ENCODE measurements around the gene CSF3. TPM values are rescaled to one million over a fixed set of nuclear protein-coding genes. Genes with fewer than 3 reads are reported as not detected.

The CSF3 gene
- total and polyA plus RNA-seq, 2 of the 13 experiments (the other 11 are each of a cell fraction or from before 2014, with no cell fraction given) = 0.09 TPM; not detected in 1

DNA sequence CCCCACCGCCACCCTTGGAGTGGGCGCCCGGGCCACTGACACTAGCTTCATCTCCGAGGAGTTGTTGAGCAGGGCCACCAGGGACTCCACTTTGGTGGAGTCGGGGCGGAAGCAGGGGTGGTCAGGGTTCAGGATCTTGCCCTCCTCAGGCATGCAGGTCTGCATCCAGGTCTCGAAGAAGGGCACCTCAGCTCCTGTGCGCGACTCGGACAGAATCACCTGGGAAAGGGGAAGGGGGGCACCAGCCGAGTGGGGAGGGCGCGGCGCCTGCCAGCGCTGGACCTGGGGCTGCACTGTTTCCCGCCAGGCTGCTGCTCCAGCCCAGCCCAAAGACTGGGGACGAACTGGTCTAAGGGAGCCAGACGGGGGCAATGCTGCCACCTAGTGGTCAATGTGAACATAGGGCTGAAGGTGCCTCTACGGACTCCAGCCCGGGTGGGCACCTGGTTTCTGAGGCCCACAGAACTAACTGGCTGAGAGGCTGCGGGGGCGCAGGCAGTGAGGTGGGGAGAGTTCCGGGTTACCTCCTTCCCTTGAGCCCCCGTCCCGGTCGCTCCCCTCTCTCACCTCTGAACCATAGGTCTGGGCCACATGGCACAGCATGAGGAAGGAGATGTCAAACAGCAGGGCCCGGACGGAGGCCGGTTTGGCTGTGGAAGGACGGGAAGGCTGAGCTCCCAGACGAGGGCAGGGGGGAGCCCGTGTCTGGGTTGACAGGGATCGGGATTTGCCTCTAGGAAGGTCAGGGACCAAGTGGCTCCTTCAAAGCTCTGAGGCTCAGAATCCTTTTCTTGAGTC lies 11.8 kb downstream of the CSF3 start (continued):
- TF ChIP-seq ATF3 (CRISPR knock-in tag; IDR thresholded peaks at IDR 0.05) = no peak
- TF ChIP-seq NFE2L2 (IDR thresholded peaks at IDR 0.05; ENCODE audit: low read length) = no peak
- TF ChIP-seq ZNF510 (CRISPR knock-in tag; IDR thresholded peaks at IDR 0.05; ENCODE audit: low read depth) = no peak
- TF ChIP-seq SIX1 (CRISPR knock-in tag; IDR thresholded peaks at IDR 0.05; ENCODE audit: borderline replicate concordance) = no peak

GRCh38 chr17:40027614-40028012 lies 12.4 kb downstream of the CSF3 start:
- BruUV-seq (replicated peaks) = no TSS peak
- no peak for FAIRE-seq
- peak; percentile 20 for ATAC-seq
- no peaks in the 10 kb centered on the region for H3K9me3 ChIP-seq (ENCODE audit: low read length)
- H2AFZ ChIP-seq (ENCODE audit: low read length) = no peak overlapping the region
- no peak overlapping the region for H3K4me2 ChIP-seq (ENCODE audit: low read depth, low read length)
- WGBS (ENCODE audit: low lambda C conversion rate) = 87% methylated on average over 5 of the region's 5 CpGs
- H3K9ac ChIP-seq (ENCODE audit: insufficient read depth, low read depth, low read length) = no peak overlapping the region
- no peak for TF ChIP-seq ZFAT (CRISPR knock-in tag; conservative IDR thresholded peaks at IDR 0.05)
- TF ChIP-seq ZNF670 (CRISPR knock-in tag; IDR thresholded peaks at IDR 0.05; ENCODE audit: borderline replicate concordance) = no peak
- TF ChIP-seq FOXP1 (IDR thresholded peaks at IDR 0.05) = no peak
- TF ChIP-seq FOXP1 (CRISPR knock-in tag; IDR thresholded peaks at IDR 0.05) = no peak
- TF ChIP-seq, protein P1, sequence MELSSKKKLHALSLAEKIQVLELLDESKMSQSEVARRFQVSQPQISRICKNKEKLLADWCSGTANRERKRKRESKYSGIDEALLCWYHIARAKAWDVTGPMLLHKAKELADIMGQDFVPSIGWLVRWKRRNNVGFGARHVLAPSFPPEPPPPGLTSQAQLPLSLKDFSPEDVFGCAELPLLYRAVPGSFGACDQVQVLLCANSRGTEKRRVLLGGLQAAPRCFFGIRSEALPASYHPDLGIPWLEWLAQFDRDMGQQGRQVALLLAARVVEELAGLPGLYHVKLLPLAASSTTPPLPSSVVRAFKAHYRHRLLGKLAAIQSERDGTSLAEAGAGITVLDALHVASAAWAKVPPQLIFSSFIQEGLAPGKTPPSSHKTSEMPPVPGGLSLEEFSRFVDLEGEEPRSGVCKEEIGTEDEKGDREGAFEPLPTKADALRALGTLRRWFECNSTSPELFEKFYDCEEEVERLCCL (CRISPR knock-in tag; IDR thresholded peaks at IDR 0.05; ENCODE audit: borderline replicate concordance) = no peak
- TF ChIP-seq ZNF839 (CRISPR knock-in tag; IDR thresholded peaks at IDR 0.05; ENCODE audit: borderline replicate concordance) = no peak
- peak; percentile 54; the same call in 1 of the 2 replicates for TF ChIP-seq ZNF263 (CRISPR knock-in tag; IDR thresholded peaks at IDR 0.05)
- CTCF ChIA-PET (ENCODE audit: low intra/inter-chr PET ratio, low total read pairs) = interaction anchor here (0.7 to 2.7 kb wide), 3 partner anchors 14 to 59 kb away, joined by 3 to 56 read pairs (median 6); partner anchors contain the start of gene CSF3
- peaks cover 43 to 75% of the 10 kb centered on the region in 2 experiments for H3K36me3 ChIP-seq (replicated peaks in 1 of 2; ENCODE audit: control insufficient read depth in 1 of 2, insufficient read depth in 2 of 2, low read length in 2 of 2)
- no peaks in the 10 kb centered on the region for H4K20me1 ChIP-seq (ENCODE audit: insufficient read depth, low read length)
- no peaks in the 10 kb centered on the region for H3K79me2 ChIP-seq (ENCODE audit: insufficient read depth, low read length)
- no peaks in the 10 kb centered on the region for H3K4me1 ChIP-seq (ENCODE audit: insufficient read depth, low read length)
- DNase-seq (ENCODE audit: low spot score) = no peak
- in situ Hi-C loops (cut with HindIII; ENCODE audit: extremely low pct_ligation_motif_present, low pct_unique_long_range_greater_than_20kb) = no loop called here
- intact Hi-C loops (cut with micrococcal nuclease; ENCODE audit: unreplicated experiment) = loop anchor here (1.0 kb wide), 1 partner anchor 14 kb away; no protein-coding TSS in a partner anchor
- H3K4me3 ChIP-seq (replicated peaks in 1 of 3; ENCODE audit: insufficient read depth in 1 of 3, low read depth in 2 of 3, low read length in 3 of 3) = no peak overlapping the region
- no peak overlapping the region for H3K27ac ChIP-seq (ENCODE audit: extremely low read length, insufficient read depth, low read length)
- H3K27me3 ChIP-seq (ENCODE audit: control insufficient read depth in 1 of 2, insufficient read depth in 2 of 2, low read length in 2 of 2) = no peaks in the 10 kb centered on the region
- POLR2A ChIA-PET = interaction anchor here (0.7 to 1.2 kb wide), 2 partner anchors 26 to 84 kb away, joined by 3 to 6 read pairs; partner anchors contain the start of gene MED24

All from HepG2 (cell line).